Activated naive CD4-positive, alpha-beta T cell treated with anti-CD3 and anti-CD28 coated beads, Interleukin-2, amount 10 ng/mL, durations not matched to agents 7 days and 5 days (primary cell): ENCODE measurements around the gene ARHGEF3.

ENCODE experiments used
- CTCF ChIA-PET: fragments of 350-600 bp; sonication (Branson Sonifier 250); formaldehyde crosslinking; loops from one replicate; lab custom pipeline; 2021; ENCODE audit warnings: antibody characterized with exemption; lab: Charles Lee
- DNase-seq: peaks from one replicate; pipeline ENCODE4 v3.0.0-alpha.2; 2020
- H3K27ac Mint-ChIP-seq: one replicate; pipeline ENCODE4 v1.8.0; 2021; ENCODE audit warnings: mild to moderate bottlenecking, moderate library complexity, mixed read lengths
- H3K27me3 Mint-ChIP-seq: one replicate; pipeline ENCODE4 v1.8.0; 2021; ENCODE audit warnings: mild to moderate bottlenecking, mixed read lengths
- H3K36me3 Mint-ChIP-seq: one replicate; pipeline ENCODE4 v1.8.0; 2021; ENCODE audit warnings: mixed read lengths
- H3K4me1 Mint-ChIP-seq: one replicate; pipeline ENCODE4 v1.8.0; 2021; ENCODE audit warnings: mixed read lengths
- H3K4me3 Mint-ChIP-seq: one replicate; pipeline ENCODE4 v1.8.0; 2021; ENCODE audit warnings: mild to moderate bottlenecking, moderate library complexity, mixed read lengths
- H3K9me3 Mint-ChIP-seq: one replicate; pipeline ENCODE4 v1.8.0; 2021; ENCODE audit warnings: mixed read lengths

The ARHGEF3 gene

GRCh38 chr3:56812754-56813652 lies 11.3 kb upstream of the ARHGEF3 start:
- Mint-ChIP-seq H3K36me3 (peaks cover 2% of the 10 kb centered on the region), H3K27me3 (no peaks in the 10 kb centered on the region), H3K4me3 (no peak overlapping the region), H3K4me1 (peaks cover 49% of the 10 kb centered on the region), H3K27ac (peak overlapping the region; percentile 42), H3K9me3 (no peaks in the 10 kb centered on the region)
- CTCF ChIA-PET: interaction anchor here (0.7 to 2.0 kb wide), 7 partner anchors 10 to 175 kb away, joined by 3 to 8 read pairs (median 3); partner anchors contain the start of gene ARHGEF3
- no peak for DNase-seq

GRCh38 chr3:56811546-56812202 lies 9.9 kb upstream of the ARHGEF3 start:
- Mint-ChIP-seq H3K4me1 (peaks cover 40% of the 10 kb centered on the region), H3K36me3 (peaks cover 7% of the 10 kb centered on the region), H3K27me3 (no peaks in the 10 kb centered on the region), H3K9me3 (no peaks in the 10 kb centered on the region), H3K27ac (no peak overlapping the region), H3K4me3 (no peak overlapping the region)
- DNase-seq: no peak
- CTCF ChIA-PET: interaction anchor here (0.9 to 2.0 kb wide), 5 partner anchors 9 to 114 kb away, joined by 3 to 8 read pairs (median 3); partner anchors contain the start of gene ARHGEF3

- Mint-ChIP-seq H3K27ac (no peak overlapping the region), H3K9me3 (no peaks in the 10 kb centered on the region), H3K27me3 (no peaks in the 10 kb centered on the region), H3K36me3 (peaks cover 7% of the 10 kb centered on the region), H3K4me1 (peaks cover 36% of the 10 kb centered on the region), H3K4me3 (no peak overlapping the region)
- no peak for DNase-seq
- CTCF ChIA-PET: interaction anchor here (0.6 to 2.0 kb wide), 3 partner anchors 9 to 1406 kb away, joined by 3 to 8 read pairs (median 3); partner anchors contain the start of gene ARHGEF3
Observed at GRCh38 chr3:56810577-56811545, 9.1 kb upstream of the ARHGEF3 start.

- no peak overlapping the region for H3K27ac Mint-ChIP-seq
- peaks cover 11% of the 10 kb centered on the region for H3K4me1 Mint-ChIP-seq
- H3K9me3 Mint-ChIP-seq: no peaks in the 10 kb centered on the region
- peaks cover 5% of the 10 kb centered on the region for H3K36me3 Mint-ChIP-seq
- no peak for DNase-seq
- CTCF ChIA-PET: interaction anchor here (2.3 to 12.3 kb wide), 3 partner anchors 102 to 181 kb away, joined by 5 to 232 read pairs (median 171); no protein-coding TSS in a partner anchor
- no peak overlapping the region for H3K4me3 Mint-ChIP-seq
- no peaks in the 10 kb centered on the region for H3K27me3 Mint-ChIP-seq
Observed at GRCh38 chr3:56806407-56806806, 4.7 kb upstream of the ARHGEF3 start.

- Mint-ChIP-seq H3K27ac (peak overlapping the region; percentile 8), H3K27me3 (no peaks in the 10 kb centered on the region), H3K36me3 (peaks cover 24% of the 10 kb centered on the region), H3K4me3 (no peak overlapping the region), H3K4me1 (peaks cover 30% of the 10 kb centered on the region), H3K9me3 (no peaks in the 10 kb centered on the region)
- CTCF ChIA-PET: interaction anchor here (0.6 to 12.3 kb wide), 8 partner anchors 9 to 185 kb away, joined by 3 to 232 read pairs (median 4); no protein-coding TSS in a partner anchor
- no peak for DNase-seq
Observed at GRCh38 chr3:56802790-56803189, 1.0 kb upstream of the ARHGEF3 start.

GRCh38 chr3:56802378-56802745 lies 613 bp upstream of the ARHGEF3 start:
- Mint-ChIP-seq H3K36me3 (peaks cover 23% of the 10 kb centered on the region), H3K9me3 (no peaks in the 10 kb centered on the region), H3K27ac (peak overlapping the region; percentile 80), H3K4me3 (peak overlapping the region; percentile 84), H3K27me3 (no peaks in the 10 kb centered on the region), H3K4me1 (peaks cover 34% of the 10 kb centered on the region)
- no peak for DNase-seq
- CTCF ChIA-PET: interaction anchor here (0.7 to 12.3 kb wide), 13 partner anchors 10 to 185 kb away, joined by 3 to 232 read pairs (median 4); no protein-coding TSS in a partner anchor

- H3K9me3 Mint-ChIP-seq: no peaks in the 10 kb centered on the region
- peak overlapping the region; percentile 85 for H3K27ac Mint-ChIP-seq
- H3K27me3 Mint-ChIP-seq: no peaks in the 10 kb centered on the region
- peak; percentile 47 for DNase-seq
- CTCF ChIA-PET: interaction anchor here (0.7 to 12.3 kb wide), 30 partner anchors 11 to 194 kb away, joined by 3 to 232 read pairs (median 6); no protein-coding TSS in a partner anchor
- H3K4me1 Mint-ChIP-seq: peaks cover 47% of the 10 kb centered on the region
- H3K36me3 Mint-ChIP-seq: peaks cover 33% of the 10 kb centered on the region
- peak overlapping the region; percentile 84 for H3K4me3 Mint-ChIP-seq
Observed at GRCh38 chr3:56800832-56801661, 702 bp downstream of the ARHGEF3 start.

GRCh38 chr3:56800130-56800831 lies 1.5 kb downstream of the ARHGEF3 start:
- no peaks in the 10 kb centered on the region for H3K9me3 Mint-ChIP-seq
- H3K27me3 Mint-ChIP-seq: no peaks in the 10 kb centered on the region
- peak; percentile 86 for DNase-seq
- peaks cover 40% of the 10 kb centered on the region for H3K36me3 Mint-ChIP-seq
- peaks cover 55% of the 10 kb centered on the region for H3K4me1 Mint-ChIP-seq
- CTCF ChIA-PET: interaction anchor here (0.6 to 12.3 kb wide), 35 partner anchors 11 to 195 kb away, joined by 3 to 232 read pairs (median 5); no protein-coding TSS in a partner anchor
- peak overlapping the region; percentile 85 for H3K27ac Mint-ChIP-seq
- H3K4me3 Mint-ChIP-seq: peak overlapping the region; percentile 84

GRCh38 chr3:56799251-56799882 lies 2.4 kb downstream of the ARHGEF3 start:
- H3K27me3 Mint-ChIP-seq: no peaks in the 10 kb centered on the region
- peak overlapping the region; percentile 85 for H3K27ac Mint-ChIP-seq
- H3K9me3 Mint-ChIP-seq: no peaks in the 10 kb centered on the region
- DNase-seq: peak; percentile 35
- peaks cover 48% of the 10 kb centered on the region for H3K36me3 Mint-ChIP-seq
- peaks cover 63% of the 10 kb centered on the region for H3K4me1 Mint-ChIP-seq
- H3K4me3 Mint-ChIP-seq: peak overlapping the region; percentile 84
- CTCF ChIA-PET: interaction anchor here (0.6 to 12.3 kb wide), 28 partner anchors 10 to 278 kb away, joined by 3 to 232 read pairs (median 6); no protein-coding TSS in a partner anchor

- CTCF ChIA-PET: interaction anchor here (0.9 to 12.3 kb wide), 7 partner anchors 8 to 191 kb away, joined by 3 to 232 read pairs (median 73); no protein-coding TSS in a partner anchor
- Mint-ChIP-seq H3K36me3 (peaks cover 62% of the 10 kb centered on the region), H3K4me3 (peak overlapping the region; percentile 57), H3K9me3 (peaks cover 3% of the 10 kb centered on the region), H3K27ac (peak overlapping the region; percentile 76), H3K4me1 (peaks cover 70% of the 10 kb centered on the region), H3K27me3 (no peaks in the 10 kb centered on the region)
- no peak for DNase-seq
Observed at GRCh38 chr3:56796996-56797395, 4.8 kb downstream of the ARHGEF3 start.

- peaks cover 64% of the 10 kb centered on the region for H3K36me3 Mint-ChIP-seq
- no peak for DNase-seq
- no peaks in the 10 kb centered on the region for H3K27me3 Mint-ChIP-seq
- H3K27ac Mint-ChIP-seq: peak overlapping the region; percentile 76
- CTCF ChIA-PET: interaction anchor here (0.9 to 7.0 kb wide), 3 partner anchors 13 to 120 kb away, joined by 3 to 92 read pairs (median 3); no protein-coding TSS in a partner anchor
- H3K4me3 Mint-ChIP-seq: no peak overlapping the region
- H3K4me1 Mint-ChIP-seq: peaks cover 78% of the 10 kb centered on the region
- peaks cover 3% of the 10 kb centered on the region for H3K9me3 Mint-ChIP-seq
Observed at GRCh38 chr3:56796202-56796601, 5.5 kb downstream of the ARHGEF3 start.
